Tibial nerve (tissue), 4 donors: Measurements from ENCODE around the gene GABBR2.

Source experiments
- CTCF ChIP-seq, 5 experiments: fragments of 200-600 bp in 3 of 5; fragments of 450-650 bp in 2 of 5; sonication (generic) in 3 of 5; IDR thresholded peaks; one replicate each; pipeline ENCODE4 v1.5.1; 2016 to 2019; ENCODE audit warnings: antibody characterized with exemption in 5 of 5, mild to moderate bottlenecking in 3 of 5, moderate library complexity in 2 of 5
- EP300 ChIP-seq, 2 donors: sonication (generic); formaldehyde crosslinking; IDR thresholded peaks; one replicate each; pipeline ENCODE4 v1.6.1; 2017; ENCODE audit warnings: antibody characterized with exemption in 2 of 2, mild to moderate bottlenecking in 1 of 2
- POLR2A ChIP-seq, 2 donors: fragments of 450-650 bp; IDR thresholded peaks; one replicate each; pipeline ENCODE4 v1.6.1; 2017; ENCODE audit warnings: antibody characterized with exemption in 2 of 2, mild to moderate bottlenecking in 2 of 2, moderate library complexity in 2 of 2

- TF ChIP-seq CTCF (IDR thresholded peaks at IDR 0.05) (no peak), EP300 (IDR thresholded peaks at IDR 0.05) (no peak), POLR2A (IDR thresholded peaks at IDR 0.05) (no peak)
These were observed 129.0 kb downstream of the GABBR2 start for GRCh38 chr9:98579700-98580099.
